NCI-H187 (cell line): ENCODE measurements around the gene ELSPBP1.
"Not testable (repeated sequence)": the region's sequence is repeated elsewhere in the genome, so short reads cannot be mapped to it uniquely, and the experiment has no call there.

Experiments used
- DNase-seq, 2 experiments: peaks; one replicate each; lab custom pipeline; 2025; lab: John Stamatoyannopoulos, UW

The ELSPBP1 gene

DNA sequence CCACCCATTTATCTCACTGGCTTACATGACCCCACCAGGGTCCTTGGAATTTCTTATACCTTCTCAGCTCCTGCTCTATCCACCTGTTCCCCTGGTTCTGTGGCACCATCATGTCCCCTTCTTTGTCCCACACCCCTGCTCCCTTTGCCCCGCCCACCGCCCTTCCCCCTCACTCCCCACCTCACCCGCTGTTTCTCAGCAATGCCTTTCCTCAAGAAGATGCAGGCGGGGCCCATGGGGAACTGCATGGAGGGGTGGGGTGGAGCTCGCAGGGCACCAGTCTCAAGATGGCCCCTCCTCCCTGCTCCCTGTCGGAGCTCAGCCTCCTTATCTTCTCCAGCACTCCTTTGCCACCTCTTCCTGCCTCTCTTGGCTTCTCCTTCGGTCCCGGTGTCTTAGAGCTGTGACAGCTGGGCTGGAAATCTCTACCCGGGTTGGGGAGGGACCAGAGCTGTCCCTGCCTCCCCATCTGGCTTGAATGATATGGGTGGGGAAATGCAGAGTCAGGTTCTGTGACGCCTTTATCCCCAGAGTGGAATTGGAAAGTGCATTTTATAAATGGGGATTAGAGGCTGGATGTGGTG is 49.3 kb downstream of the ELSPBP1 start, which contains the start of gene CABP5:
CABP5 (minus strand) TSS at position 405 of the 584 bp plus-strand sequence; CDS start at position 248, 157 bp downstream.
- DNase-seq, result no peak

DNA sequence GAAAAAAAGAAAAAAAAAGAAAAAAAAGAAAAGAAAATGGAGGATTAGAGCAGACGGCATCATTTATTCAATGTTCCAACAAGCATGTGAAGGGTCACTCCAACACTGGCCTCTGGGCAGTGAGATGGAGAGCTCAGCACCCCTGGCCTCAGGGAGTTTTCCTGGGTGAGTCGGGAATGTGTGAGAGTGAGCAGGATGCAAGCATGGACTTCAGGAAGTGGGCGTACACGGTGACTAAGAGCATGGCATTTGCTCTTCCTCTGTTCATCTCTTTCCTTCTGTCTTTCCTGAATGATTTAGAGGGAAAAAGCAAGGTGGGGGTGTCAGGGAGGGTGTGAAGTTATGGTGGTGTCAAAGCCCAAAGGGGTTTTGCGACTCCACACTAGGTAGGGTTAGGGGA is 50.1 kb downstream of the ELSPBP1 start:
- DNase-seq, result no peak

DNA sequence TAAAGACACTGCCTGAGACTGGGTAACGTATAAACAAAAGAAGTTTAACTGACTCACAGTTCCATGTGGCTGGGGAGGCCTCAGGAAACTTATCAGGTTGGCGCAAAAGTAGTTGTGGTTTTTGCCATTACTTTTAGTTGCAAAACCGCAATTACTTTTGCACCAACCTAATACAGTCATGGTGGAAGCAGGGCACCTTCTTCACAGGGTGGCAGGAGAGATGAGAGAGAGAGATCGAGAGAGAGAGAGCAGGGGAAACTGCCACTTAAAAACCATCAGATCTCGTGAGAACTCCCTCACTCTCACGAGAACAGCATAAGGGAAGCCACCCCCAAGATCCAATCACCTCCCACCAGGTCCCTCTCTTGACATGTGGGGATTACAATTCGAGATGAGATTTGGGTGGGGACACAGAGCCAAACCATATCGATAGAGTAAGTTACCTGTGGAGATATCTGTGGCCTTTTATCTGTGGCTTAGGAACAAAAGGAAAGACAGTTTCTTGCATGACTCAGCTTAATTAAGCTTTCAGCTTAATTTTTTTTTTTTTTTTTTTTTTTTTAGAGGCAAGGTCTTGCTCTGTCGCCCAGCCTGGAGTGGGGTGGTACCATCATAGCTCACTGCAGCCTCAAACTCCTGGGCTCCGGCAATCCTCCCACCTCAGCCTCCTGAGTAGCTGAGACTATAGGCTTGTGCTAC is 57.1 kb downstream of the ELSPBP1 start:
- no peak for DNase-seq

DNA sequence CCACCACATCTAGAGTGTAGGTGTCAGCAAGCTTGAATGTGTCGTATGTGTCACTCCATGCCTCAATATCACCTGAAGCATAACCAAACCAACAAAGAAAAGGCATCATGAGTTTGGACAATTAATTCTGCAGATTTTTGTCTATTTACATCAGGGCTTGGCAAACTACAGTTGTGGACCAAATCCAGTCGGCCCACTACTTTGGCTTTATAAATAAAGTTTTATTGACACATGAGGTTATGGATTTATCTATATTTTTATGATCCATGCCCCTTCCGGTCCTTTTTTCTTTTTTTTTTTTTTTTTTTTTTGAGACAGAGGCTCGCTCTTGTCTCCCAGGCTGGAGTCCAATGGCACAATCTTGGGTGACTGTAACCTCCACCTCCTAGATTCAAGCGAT is 58.6 kb downstream of the ELSPBP1 start:
- DNase-seq, result no peak

DNA sequence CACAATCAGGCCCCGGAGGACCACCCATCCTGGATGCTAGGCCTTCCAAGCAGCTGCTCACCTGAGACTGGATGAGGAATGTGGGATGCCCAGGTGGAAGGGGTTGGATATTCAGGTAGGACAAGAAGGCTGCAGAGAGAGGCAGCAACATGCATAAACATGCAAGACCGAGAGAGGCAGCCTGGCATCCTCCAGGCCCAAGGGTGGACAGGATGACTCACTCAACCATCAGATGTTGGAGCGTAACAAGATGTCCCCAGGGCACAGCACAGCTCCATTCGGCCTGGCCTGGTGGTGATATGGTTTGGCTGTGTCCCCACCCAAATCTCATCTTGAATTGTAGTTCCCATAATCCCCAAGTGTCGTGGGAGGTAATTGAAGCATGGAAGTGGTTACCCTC is 59.4 kb downstream of the ELSPBP1 start:
- no peak for DNase-seq

DNA sequence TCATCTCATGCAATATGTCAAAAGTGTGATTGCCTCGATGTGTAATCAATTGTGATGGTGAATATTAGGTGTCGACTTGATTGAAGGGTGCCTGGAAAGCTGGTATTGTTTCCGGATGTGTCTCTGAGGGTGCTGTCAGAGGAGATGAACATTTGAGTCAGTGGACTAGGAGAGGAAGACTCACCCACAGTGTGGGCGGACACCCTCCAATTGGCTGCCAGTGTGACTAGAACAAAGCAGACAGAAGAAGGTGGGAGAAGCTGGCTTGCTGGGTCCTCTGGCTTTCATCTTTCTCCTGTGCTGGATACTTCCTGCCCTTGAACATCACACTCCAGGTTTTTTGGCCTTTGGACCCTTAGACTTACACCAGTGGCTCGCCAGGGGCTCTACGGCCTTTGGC is 64.9 kb downstream of the ELSPBP1 start:
- no peak for DNase-seq

DNA sequence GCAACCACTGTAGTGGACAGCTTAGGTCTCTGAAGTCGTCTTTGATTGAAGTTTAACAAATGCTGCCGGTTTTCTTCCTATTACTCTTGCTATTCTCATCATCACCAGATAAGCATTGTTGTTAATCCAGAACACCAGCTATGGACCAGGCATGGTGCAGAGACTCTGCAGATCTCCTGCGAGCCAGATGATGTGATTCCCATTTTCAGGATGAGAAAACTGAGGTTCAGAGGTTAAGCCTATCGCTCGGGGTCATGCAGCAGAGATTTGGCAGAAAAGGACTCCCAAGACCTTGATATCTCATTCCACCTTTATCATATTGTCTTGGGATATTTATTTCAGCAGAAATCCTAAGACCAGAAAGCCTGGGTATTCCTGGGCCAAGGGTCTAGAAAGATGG is 65.9 kb downstream of the ELSPBP1 start:
- no peak for DNase-seq

DNA sequence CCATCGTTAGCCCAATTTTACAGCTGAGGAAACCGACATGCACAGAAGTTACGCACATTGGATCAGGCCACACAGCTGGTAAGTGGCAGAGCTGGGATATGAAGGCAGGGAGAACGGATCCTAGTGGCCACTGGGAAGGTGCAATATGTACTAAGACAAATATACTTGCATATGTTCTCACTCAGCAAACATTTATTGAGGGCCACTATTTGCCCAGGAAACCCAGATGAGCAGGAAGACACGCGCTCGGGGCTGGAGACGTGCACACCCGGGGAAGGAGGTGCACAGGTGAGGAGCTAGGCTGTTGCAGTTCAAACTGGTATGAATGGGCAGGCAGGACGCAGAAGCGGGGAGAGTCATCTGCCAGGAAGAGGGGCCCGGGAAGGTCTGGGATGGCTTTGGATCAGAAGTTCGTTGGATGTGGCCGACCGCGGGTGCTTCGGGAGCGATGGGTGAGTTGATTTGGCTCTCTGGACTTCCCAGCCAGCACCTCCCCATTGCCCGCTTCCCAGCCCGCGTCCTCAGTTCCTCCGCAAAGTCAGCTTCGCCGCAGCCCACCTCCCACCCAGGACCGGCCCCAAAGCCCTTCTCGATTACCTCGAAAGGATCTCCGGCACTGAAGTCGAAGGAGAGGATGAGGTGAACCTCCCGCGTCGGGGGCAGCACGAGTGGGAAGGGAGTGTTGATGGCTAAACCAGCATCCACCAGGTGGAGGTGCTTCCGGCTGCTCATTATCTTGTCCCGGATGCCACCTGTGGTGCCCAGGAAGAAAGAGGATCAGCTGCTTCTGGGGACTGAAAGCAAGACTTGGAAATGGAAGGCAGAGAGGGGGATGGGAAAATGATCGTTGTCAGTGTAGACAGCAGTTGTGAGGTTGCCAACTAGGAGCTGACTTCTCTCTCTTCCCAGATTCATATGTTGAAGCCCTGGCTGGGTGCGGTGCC is 67.2 kb downstream of the ELSPBP1 start:
- DNase-seq, result no peak

DNA sequence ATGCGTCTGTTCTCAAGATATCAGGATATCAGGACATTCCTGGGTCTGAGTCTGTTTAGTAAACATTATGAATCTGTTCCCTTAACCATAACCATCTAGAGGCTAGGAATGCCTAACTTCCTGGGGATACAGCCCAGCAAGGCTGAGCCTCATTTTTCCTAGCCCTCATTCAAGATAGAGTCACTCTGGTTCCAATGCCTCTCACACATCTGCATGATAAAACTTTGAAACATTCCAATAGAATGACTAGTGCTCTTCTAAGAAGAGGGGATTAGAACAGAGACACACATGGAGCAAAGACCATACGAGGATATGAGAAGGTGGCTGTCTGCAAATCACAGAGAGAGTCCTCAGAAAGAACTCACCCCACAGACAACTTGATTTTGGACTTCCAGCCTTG is 70.1 kb downstream of the ELSPBP1 start:
- DNase-seq, result no peak

DNA sequence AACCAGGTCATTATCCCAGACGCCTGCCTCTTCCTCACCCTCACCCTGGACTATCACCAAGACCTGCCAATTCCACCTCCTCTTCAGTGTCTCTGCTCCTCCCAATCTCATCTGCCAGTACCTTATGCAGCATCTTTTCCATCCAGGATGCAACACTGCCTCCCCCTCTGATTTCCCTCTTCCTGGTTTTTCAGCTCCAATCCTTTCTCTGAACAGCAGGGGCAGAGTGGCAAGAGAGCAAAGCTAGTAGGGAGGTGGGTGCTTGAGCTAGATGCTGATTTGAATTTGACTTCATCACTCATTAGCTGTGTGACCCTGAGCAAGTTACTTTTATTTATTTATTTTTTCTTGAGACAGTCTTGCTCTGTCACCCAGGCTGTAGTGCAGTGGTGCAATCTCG is 75.0 kb downstream of the ELSPBP1 start:
- DNase-seq, result no peak

DNA sequence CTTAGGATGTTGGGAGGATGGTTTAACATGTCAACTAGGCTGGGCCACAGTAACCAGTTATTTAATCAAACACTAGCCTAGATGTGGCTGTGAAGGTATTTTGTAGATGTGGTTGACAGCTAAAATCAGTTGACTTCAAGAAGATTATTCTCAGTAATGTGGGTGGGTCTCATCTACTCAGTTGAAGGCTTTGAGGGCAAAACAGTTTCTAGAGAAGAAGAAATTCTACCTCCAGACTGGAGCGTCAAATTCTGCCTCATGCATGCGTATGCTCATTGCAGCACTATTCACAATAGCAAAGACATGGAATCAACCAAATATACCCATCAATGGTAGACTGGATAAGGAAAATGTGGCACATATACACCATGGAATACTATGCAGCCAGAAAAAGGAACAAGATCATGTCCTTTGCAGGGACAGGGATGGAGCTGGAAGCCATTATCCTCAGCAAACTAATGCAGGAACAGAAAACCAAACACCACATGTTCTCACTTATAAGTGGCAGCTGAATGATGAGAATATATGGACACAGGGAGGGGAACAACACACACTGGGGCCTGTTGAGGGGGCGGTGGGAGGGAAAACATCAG is 75.8 kb downstream of the ELSPBP1 start:
- DNase-seq, result not testable (repeated sequence)
